Muscle of leg (tissue), 11 donors: Measurements from ENCODE around the gene KRT76. TPM values are rescaled to one million over a fixed set of nuclear protein-coding genes. Genes with fewer than 3 reads are reported as not detected.
"Not testable (repeated sequence)": the region's sequence is repeated elsewhere in the genome, so short reads cannot be mapped to it uniquely, and the experiment has no call there.

Experiments used
- DNase-seq: peaks from one replicate; pipeline ENCODE4 v3.0.0; 2013
- H3K27ac ChIP-seq: one replicate; pipeline ENCODE4 v1.5.1; 2013; ENCODE audit warnings: mild to moderate bottlenecking, low read length, control low read depth
- H3K27me3 ChIP-seq: one replicate; pipeline ENCODE4 v1.6.1; 2013; ENCODE audit warnings: low read length; ENCODE audit not compliant: control insufficient read depth, insufficient read depth
- H3K36me3 ChIP-seq: one replicate; pipeline ENCODE4 v1.6.1; 2013; ENCODE audit warnings: low read length; ENCODE audit not compliant: control insufficient read depth, insufficient read depth
- H3K4me1 ChIP-seq: one replicate; pipeline ENCODE4 v1.6.1; 2013; ENCODE audit warnings: low read length; ENCODE audit not compliant: control insufficient read depth, insufficient read depth
- H3K4me3 ChIP-seq: one replicate; pipeline ENCODE4 v1.5.1; 2013; ENCODE audit warnings: low read length, control low read depth
- H3K9me3 ChIP-seq: replicated peaks from 2 replicates; pipeline ENCODE4 v1.6.1; 2013; ENCODE audit warnings: low read depth, low read length; ENCODE audit not compliant: control insufficient read depth
- WGBS: methylation state at CpG from one replicate; pipeline ENCODE4 v1.1.5; 2013; ENCODE audit warnings: missing lambda C conversion rate; ENCODE audit not compliant: insufficient coverage; 5-methylcytosine and 5-hydroxymethylcytosine counted together
- polyA plus RNA-seq, 8 donors: library from polyadenylated mRNA; unstranded; fragments of 120-200 nt; gene quantifications; one replicate each; pipeline versions ENCODE4 v1.2.1 to v1.2.3, GENCODE V29; 2013; ENCODE audit warnings: inconsistent platforms in 1 of 8, low replicate concordance in 1 of 8; ENCODE audit not compliant: insufficient read length in 8 of 8, insufficient read depth in 1 of 8
- total RNA-seq: library from RNA; stranded (reverse); fragments of 120-200 nt; gene quantifications from one replicate; pipeline ENCODE4 v1.2.4, GENCODE V29; 2013

KRT76 gene
- total and polyA plus RNA-seq, 9 donors: not detected

GRCh38 chr12:52761218-52761617 is 15.9 kb downstream of the KRT76 start:
- WGBS: 83% methylated on average over 7 of the region's 8 CpGs
- not testable (repeated sequence) for H3K27me3 ChIP-seq, DNase-seq, H3K4me3 ChIP-seq, H3K4me1 ChIP-seq, H3K36me3 ChIP-seq, H3K27ac ChIP-seq
- peaks cover 10% of the 10 kb centered on the region for H3K9me3 ChIP-seq

DNA sequence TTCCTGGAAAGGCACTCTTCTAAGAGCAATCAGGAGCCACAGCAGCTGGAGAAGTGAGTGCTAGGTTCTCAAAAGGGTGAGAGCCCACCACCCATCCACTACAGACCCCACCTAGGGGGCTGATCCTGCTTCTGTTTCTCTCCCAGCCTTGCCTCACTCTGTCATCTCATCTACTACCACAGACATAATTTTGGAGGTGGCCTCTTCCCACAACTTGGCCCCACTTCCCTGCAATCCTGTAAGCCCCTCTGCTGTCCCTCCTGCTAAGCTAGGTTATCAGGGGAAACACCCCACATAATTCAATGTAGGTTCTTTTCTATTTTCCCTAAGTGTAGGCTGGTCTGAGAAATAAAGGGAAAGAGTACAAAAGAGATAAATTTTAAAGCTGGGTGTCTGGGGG is 16.5 kb downstream of the KRT76 start:
- Histone ChIP-seq H3K9me3 (peaks cover 10% of the 10 kb centered on the region), H3K4me1 (no peaks in the 10 kb centered on the region), H3K36me3 (no peaks in the 10 kb centered on the region), H3K27ac (no peak overlapping the region), H3K4me3 (no peak overlapping the region), H3K27me3 (peaks cover under 1% of the 10 kb centered on the region)
- no peak for DNase-seq

GRCh38 chr12:52759695-52760094 is 17.4 kb downstream of the KRT76 start:
- Histone ChIP-seq H3K9me3 (peaks cover 10% of the 10 kb centered on the region), H3K36me3 (no peaks in the 10 kb centered on the region), H3K27me3 (peaks cover 2% of the 10 kb centered on the region), H3K27ac (no peak overlapping the region), H3K4me3 (no peak overlapping the region), H3K4me1 (no peaks in the 10 kb centered on the region)
- no peak for DNase-seq
- WGBS: no CpG with 5 or more reads among the region's 2 CpGs

DNA sequence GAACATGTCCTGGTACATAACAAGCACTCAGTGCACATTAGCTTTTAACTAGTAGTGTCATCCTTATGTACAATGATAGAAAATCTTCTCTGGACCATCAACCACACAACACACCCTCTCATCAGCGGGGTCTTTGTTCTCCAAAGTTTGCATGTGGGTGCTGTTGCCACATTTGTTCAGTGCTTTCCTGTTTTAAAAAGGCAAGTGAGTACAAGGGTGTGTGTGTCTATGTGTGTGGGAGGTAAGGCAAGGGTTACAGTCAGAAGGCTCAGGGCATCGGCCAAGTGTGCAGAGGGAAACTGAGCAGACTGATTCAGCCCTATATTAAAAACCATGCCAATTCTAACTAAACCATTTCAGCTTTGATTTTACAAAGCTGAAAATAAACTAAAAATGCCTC is 17.9 kb downstream of the KRT76 start:
- no peaks in the 10 kb centered on the region for H3K4me1 ChIP-seq
- peaks cover 10% of the 10 kb centered on the region for H3K9me3 ChIP-seq
- WGBS: no CpG with 5 or more reads among the region's 2 CpGs
- DNase-seq: no peak
- no peak overlapping the region for H3K4me3 ChIP-seq
- H3K27me3 ChIP-seq: peaks cover 2% of the 10 kb centered on the region
- no peak overlapping the region for H3K27ac ChIP-seq
- H3K36me3 ChIP-seq: no peaks in the 10 kb centered on the region

DNA sequence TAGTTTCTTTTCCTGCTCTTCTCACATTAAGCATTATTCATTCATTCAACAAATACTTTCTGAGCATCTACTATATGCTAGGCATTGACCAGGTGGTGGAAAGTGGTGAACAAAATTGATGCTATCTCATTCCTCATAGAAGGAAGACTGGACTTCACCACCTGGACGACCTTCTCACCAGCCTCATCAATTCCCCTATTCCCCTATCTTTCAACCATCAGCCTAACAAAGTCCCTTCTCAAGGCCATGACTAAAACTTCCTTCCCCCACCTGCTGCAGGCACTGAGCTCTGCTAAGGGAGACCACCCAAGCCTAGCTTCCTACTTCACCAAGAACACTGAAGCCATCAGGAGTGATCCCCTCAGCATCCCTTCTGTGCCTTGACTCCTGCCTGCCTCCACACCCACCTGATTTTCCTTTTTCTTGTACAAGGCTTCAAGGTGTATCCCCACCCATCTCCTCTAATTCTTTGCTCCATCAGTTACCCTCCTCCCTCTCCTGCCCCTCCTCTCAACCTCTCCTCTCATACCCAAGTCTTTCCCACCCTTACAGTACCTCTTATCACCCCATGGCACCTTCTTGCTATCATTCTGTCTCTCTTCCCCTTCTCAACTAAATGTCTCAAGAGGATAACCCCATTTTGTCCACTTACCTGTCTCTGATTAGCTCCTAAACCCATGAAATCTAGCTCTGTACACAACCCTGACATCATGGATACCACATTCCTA is 19.5 kb downstream of the KRT76 start:
- 13% methylated on average over 1 of the region's 1 CpG for WGBS
- Histone ChIP-seq H3K4me1 (no peaks in the 10 kb centered on the region), H3K27ac (no peak overlapping the region), H3K9me3 (peaks cover 10% of the 10 kb centered on the region), H3K36me3 (no peaks in the 10 kb centered on the region), H3K4me3 (no peak overlapping the region), H3K27me3 (peaks cover 5% of the 10 kb centered on the region)
- no peak for DNase-seq

DNA sequence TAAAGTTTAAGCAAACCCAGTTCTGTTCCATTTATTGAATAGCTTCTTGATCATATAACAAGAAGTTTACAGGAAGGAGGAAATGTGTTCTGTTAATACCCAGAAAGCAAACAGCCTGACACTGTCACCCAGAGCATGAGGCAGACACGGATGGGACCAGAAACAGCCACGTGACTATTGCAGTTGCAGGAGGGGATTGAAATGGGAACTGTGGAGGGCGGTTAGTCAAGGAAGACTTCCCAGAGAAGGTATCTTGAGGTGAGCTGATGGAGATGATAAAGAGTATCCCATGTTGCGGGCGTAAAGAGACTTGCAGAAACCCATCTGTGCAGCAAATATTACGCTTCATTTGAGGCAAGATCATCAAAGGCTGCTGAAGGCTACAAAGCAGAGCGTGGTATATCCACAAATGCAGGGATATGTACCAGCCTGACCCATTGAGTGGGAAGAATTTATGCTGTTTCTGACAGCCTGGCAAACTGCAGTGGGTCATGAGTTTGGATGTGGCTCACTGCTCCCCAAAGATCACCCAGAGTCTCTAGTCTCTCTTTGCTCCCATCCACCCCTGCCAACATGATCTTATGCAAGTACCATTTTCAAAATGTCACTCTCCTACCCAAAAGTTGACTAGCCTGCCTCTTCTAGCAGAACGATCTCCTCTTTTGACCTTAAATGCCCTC is 20.7 kb downstream of the KRT76 start:
- no peak for DNase-seq
- H3K4me3 ChIP-seq: no peak overlapping the region
- peaks cover 5% of the 10 kb centered on the region for H3K27me3 ChIP-seq
- H3K4me1 ChIP-seq: no peaks in the 10 kb centered on the region
- H3K27ac ChIP-seq: no peak overlapping the region
- 75% methylated on average over 8 of the region's 8 CpGs for WGBS
- H3K36me3 ChIP-seq: no peaks in the 10 kb centered on the region
- H3K9me3 ChIP-seq: peaks cover 8% of the 10 kb centered on the region

DNA sequence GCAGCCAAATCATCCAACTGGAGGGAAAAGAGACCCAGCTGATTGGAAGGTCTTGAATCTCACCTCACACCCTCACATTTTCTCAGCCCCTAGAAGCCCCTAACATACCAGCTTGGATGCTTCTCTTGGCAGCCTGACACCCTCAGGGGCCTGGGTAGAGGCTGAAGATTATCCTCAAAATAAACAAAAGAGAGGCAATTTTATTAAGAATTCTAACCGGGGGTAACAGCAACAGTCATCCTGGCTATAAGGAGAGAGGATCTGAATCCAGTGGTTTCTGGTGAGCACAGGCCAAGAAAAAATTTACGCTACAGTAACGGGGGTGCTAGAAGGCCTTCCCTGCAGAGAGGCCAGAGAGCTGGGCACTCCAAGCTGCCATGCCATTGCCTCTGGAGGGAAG is 21.6 kb downstream of the KRT76 start:
- Histone ChIP-seq H3K4me3 (no peak overlapping the region), H3K4me1 (no peaks in the 10 kb centered on the region), H3K9me3 (peaks cover 4% of the 10 kb centered on the region), H3K27ac (no peak overlapping the region), H3K27me3 (peaks cover 5% of the 10 kb centered on the region), H3K36me3 (no peaks in the 10 kb centered on the region)
- WGBS: 76% methylated on average over 2 of the region's 3 CpGs
- DNase-seq: no peak

- DNase-seq: no peak
- H3K4me1 ChIP-seq: no peaks in the 10 kb centered on the region
- H3K36me3 ChIP-seq: no peaks in the 10 kb centered on the region
- H3K27ac ChIP-seq: no peak overlapping the region
- no peak overlapping the region for H3K4me3 ChIP-seq
- peaks cover 6% of the 10 kb centered on the region for H3K27me3 ChIP-seq
- no peaks in the 10 kb centered on the region for H3K9me3 ChIP-seq
These were observed 23.0 kb downstream of the KRT76 start for GRCh38 chr12:52754135-52754534.

DNA sequence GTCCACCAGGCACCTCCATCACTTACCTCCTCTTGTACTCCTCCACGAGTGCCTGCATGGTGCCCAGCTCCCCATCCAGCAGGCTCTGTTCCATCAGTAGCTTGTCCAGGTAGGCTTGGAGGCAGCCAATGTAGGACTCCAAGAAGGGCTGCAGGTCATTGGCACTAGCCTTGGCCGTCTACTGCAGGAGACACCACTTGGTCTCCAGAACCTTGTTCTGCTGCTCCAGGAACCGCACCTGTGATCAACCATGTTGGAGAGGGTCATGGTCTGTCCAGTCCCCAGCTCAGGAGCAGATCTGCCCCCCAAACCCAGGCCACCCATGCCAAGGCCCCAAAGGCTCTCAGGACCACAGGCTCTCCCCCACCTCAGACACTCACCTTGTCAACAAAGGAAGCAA is 23.9 kb downstream of the KRT76 start:
- DNase-seq: no peak
- Histone ChIP-seq H3K27me3 (peaks cover 6% of the 10 kb centered on the region), H3K27ac (no peak overlapping the region), H3K4me3 (no peak overlapping the region), H3K4me1 (no peaks in the 10 kb centered on the region), H3K9me3 (no peaks in the 10 kb centered on the region), H3K36me3 (no peaks in the 10 kb centered on the region)
- 56% methylated on average over 3 of the region's 3 CpGs for WGBS

DNA sequence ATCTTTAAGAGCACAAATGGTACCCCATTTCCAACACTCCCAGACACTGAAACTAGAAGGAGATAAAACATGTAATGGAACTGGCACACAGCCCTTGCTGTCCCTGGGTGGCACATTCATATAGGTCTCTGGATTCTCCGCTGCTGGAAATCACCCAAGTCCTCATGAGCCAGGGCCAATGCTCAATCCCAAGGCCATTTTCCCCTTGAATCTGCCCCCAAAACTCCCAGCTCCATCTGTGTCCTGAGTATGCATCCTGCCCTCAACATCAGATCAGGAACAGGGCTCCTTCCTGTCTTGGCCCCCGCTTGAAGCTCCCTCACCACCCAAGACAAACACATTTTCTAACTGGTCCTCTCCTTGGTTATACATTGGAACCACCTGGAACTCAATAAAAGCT is 24.6 kb downstream of the KRT76 start:
- Histone ChIP-seq H3K27me3 (peaks cover 6% of the 10 kb centered on the region), H3K4me3 (no peak overlapping the region), H3K27ac (no peak overlapping the region), H3K36me3 (no peaks in the 10 kb centered on the region), H3K9me3 (no peaks in the 10 kb centered on the region), H3K4me1 (no peaks in the 10 kb centered on the region)
- DNase-seq: no peak
- WGBS: 68% methylated on average over 2 of the region's 2 CpGs

- Histone ChIP-seq H3K4me3 (no peak overlapping the region), H3K27ac (no peak overlapping the region), H3K36me3 (no peaks in the 10 kb centered on the region), H3K9me3 (no peaks in the 10 kb centered on the region), H3K4me1 (no peaks in the 10 kb centered on the region), H3K27me3 (peaks cover 6% of the 10 kb centered on the region)
- DNase-seq: no peak
These were observed 25.4 kb downstream of the KRT76 start for GRCh38 chr12:52751795-52752194.
